ENCODE data around the gene LAMA5. TPM values are rescaled to one million over a fixed set of nuclear protein-coding genes. Genes with fewer than 3 reads are reported as not detected.

The LAMA5 gene
- total RNA-seq, 1 experiment from 2014 or later, result 321 TPM

DNA sequence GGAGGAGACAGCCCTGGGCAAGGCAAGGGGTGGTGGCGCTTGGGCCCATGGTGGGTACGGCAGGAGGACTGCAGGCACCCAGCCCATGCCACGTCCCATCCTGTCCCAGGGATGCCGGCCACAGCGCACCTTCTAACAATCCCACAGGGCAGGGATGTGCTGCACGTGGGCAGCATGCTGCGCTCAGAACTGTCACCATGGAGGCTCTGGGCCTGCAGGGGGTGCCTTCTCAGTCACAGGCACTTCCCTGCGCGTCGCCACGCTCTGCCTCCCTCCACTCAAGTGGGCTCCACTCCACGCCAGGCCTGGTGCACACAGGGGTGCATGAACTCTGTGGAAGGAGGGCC lies 37.6 kb upstream of the LAMA5 start:
- H3K4me3 ChIP-seq (replicated peaks in 1 of 2; ENCODE audit: low read depth in 1 of 2, low read length in 2 of 2), result no peak overlapping the region
- H3K27ac ChIP-seq (ENCODE audit: low read depth, low read length), result 0 out of 2 replicates have a peak overlapping the region, but pooled peaks have one; percentile 34
- H2AFZ ChIP-seq (ENCODE audit: low read depth, low read length, poor library complexity, severe bottlenecking), result no peak overlapping the region
- intact Hi-C loops (cut with micrococcal nuclease), result no loop called here
- no peaks in the 10 kb centered on the region for H3K36me3 ChIP-seq (ENCODE audit: control insufficient read depth in 1 of 2, insufficient read depth in 2 of 2, low read length in 2 of 2)
- no peaks in the 10 kb centered on the region for H3K27me3 ChIP-seq (ENCODE audit: insufficient read depth, low read length)
- ChIA-PET CTCF (no interaction called here), POLR2A (no interaction called here), RAD21 (ENCODE audit: low non-redundant PET in 1 of 2, low total read pairs in 2 of 2, uncharacterized antibody in 2 of 2, unreplicated experiment in 2 of 2) (no interaction called here)
- ATAC-seq (no peak), DNase-seq (ENCODE audit: low read depth, low spot score) (no peak)
- H4K20me1 ChIP-seq (ENCODE audit: insufficient read depth), result no peaks in the 10 kb centered on the region
- peaks cover 19 to 30% of the 10 kb centered on the region in 2 experiments for H3K4me1 ChIP-seq (ENCODE audit: control insufficient read depth in 1 of 2, insufficient read depth in 2 of 2, low read length in 2 of 2)
- peaks cover 16% of the 10 kb centered on the region for H3K79me2 ChIP-seq (ENCODE audit: insufficient read depth, low read length)
- no peak overlapping the region for H3K9ac ChIP-seq (ENCODE audit: low read length)
- no peaks in the 10 kb centered on the region for H3K9me3 ChIP-seq (ENCODE audit: control insufficient read depth in 1 of 2, insufficient read depth in 1 of 2, low read depth in 1 of 2, low read length in 2 of 2)
- no peaks in the 10 kb centered on the region for H3K9me2 ChIP-seq (ENCODE audit: insufficient read depth)
- no peak for TF ChIP-seq CBX3 (IDR thresholded peaks at IDR 0.05; ENCODE audit: low read depth)
- TF ChIP-seq ZBTB33 (IDR thresholded peaks at IDR 0.05; ENCODE audit: extremely low read depth, insufficient replicate concordance, low read length), result no peak
- no peak for TF ChIP-seq REST (IDR thresholded peaks at IDR 0.05; ENCODE audit: low read depth)
- TF ChIP-seq ZFX (IDR thresholded peaks at IDR 0.05), result no peak
- no peak for TF ChIP-seq CTCF (IDR thresholded peaks at IDR 0.05 in 2 of 3, conservative IDR thresholded peaks at IDR 0.05 in 1 of 3; ENCODE audit: borderline replicate concordance in 1 of 3, insufficient read depth in 1 of 3, low read depth in 2 of 3, low read length in 2 of 3)
- TF ChIP-seq EGR1 (IDR thresholded peaks at IDR 0.05; ENCODE audit: low read depth), result no peak
- TF ChIP-seq CEBPB (IDR thresholded peaks at IDR 0.05; ENCODE audit: low read depth), result no peak
- TF ChIP-seq ZNF274 (IDR thresholded peaks at IDR 0.05; ENCODE audit: low read depth, low read length), result no peak
- no peak for TF ChIP-seq FOSL1 (IDR thresholded peaks at IDR 0.05; ENCODE audit: low read depth)
- no peak for TF ChIP-seq RAD21 (IDR thresholded peaks at IDR 0.05; ENCODE audit: low read depth)
- no peak for TF ChIP-seq SIN3A (IDR thresholded peaks at IDR 0.05; ENCODE audit: low read depth)
- no peak for TF ChIP-seq EZH2 (IDR thresholded peaks at IDR 0.05)
- no peak for TF ChIP-seq SP1 (IDR thresholded peaks at IDR 0.05; ENCODE audit: low read depth)
- TF ChIP-seq ELF1 (IDR thresholded peaks at IDR 0.05; ENCODE audit: borderline replicate concordance, low read depth), result no peak
- TF ChIP-seq TCF7L2 (IDR thresholded peaks at IDR 0.05; ENCODE audit: borderline replicate concordance, extremely low read depth, insufficient read depth, insufficient read length), result no peak
- TF ChIP-seq EZH2phosphoT487 (IDR thresholded peaks at IDR 0.05; ENCODE audit: borderline replicate concordance), result no peak
- no peak for TF ChIP-seq POLR2A (IDR thresholded peaks at IDR 0.05; ENCODE audit: borderline replicate concordance, extremely low read depth, insufficient read depth, insufficient read length)
- H3K4me2 ChIP-seq (ENCODE audit: low read length), result no peak overlapping the region
- no TSS peak for BruUV-seq (replicated peaks)
